Naive thymus-derived CD4-positive, alpha-beta T cell (primary cell): ENCODE results near the gene NRXN3. TPM values are rescaled to one million over a fixed set of nuclear protein-coding genes. Genes with fewer than 3 reads are reported as not detected.

Experiments
- ATAC-seq: fragments of 150-1000 bp; cut with Tn5 transposase; 2 replicates; pipeline ENCODE4 v1.10.0; 2021; ENCODE audit warnings: mild to moderate bottlenecking, moderate library complexity
- CTCF ChIA-PET: fragments of 350-600 bp; sonication (Branson Sonifier 250); formaldehyde crosslinking; loops from one replicate; lab custom pipeline; 2021; ENCODE audit warnings: antibody characterized with exemption; lab: Charles Lee
- POLR2A ChIA-PET: fragments of 350-600 bp; sonication (Branson Sonifier 250); formaldehyde crosslinking; loops from one replicate; lab custom pipeline; 2021; ENCODE audit warnings: antibody characterized with exemption, inconsistent platforms; lab: Charles Lee
- DNase-seq, 9 donors: peaks; one replicate each; pipeline versions ENCODE4 v3.0.0 to v3.0.0-alpha.2; 2020 to 2022; ENCODE audit warnings: mixed read lengths in 1 of 9
- H3K27ac ChIP-seq: one replicate; pipeline ENCODE4 v1.7.0; 2013; ENCODE audit warnings: mild to moderate bottlenecking, low read depth, low read length, moderate library complexity
- H3K27me3 ChIP-seq, 2 donors: one replicate each; pipeline ENCODE4 v1.7.0; 2013; ENCODE audit warnings: low read length in 2 of 2, mild to moderate bottlenecking in 2 of 2, moderate library complexity in 2 of 2; ENCODE audit not compliant: control insufficient read depth in 2 of 2, insufficient read depth in 2 of 2
- H3K36me3 ChIP-seq, 3 experiments: 1 replicate in 2 of 3; 2 replicates in 1 of 3; pipeline ENCODE4 v1.7.0; 2013; ENCODE audit warnings: low read length in 3 of 3, mild to moderate bottlenecking in 3 of 3, moderate library complexity in 1 of 3; ENCODE audit not compliant: insufficient read depth in 3 of 3, control insufficient read depth in 2 of 3
- H3K4me1 ChIP-seq, 2 donors: one replicate each; pipeline ENCODE4 v1.7.0; 2013; ENCODE audit warnings: low read length in 2 of 2, mild to moderate bottlenecking in 2 of 2, moderate library complexity in 1 of 2; ENCODE audit not compliant: control insufficient read depth in 2 of 2, insufficient read depth in 2 of 2
- H3K4me3 ChIP-seq: 2 replicates; pipeline ENCODE4 v1.7.0; 2013; ENCODE audit warnings: mild to moderate bottlenecking, low read length
- H3K9me3 ChIP-seq, 3 experiments: 1 replicate in 2 of 3; 2 replicates in 1 of 3; pipeline ENCODE4 v1.7.0; 2013; ENCODE audit warnings: low read length in 3 of 3; ENCODE audit not compliant: control insufficient read depth in 2 of 3
- H3K27ac Mint-ChIP-seq, 9 donors: one replicate each; pipeline ENCODE4 v1.8.0; 2020 to 2022; ENCODE audit warnings: mixed read lengths in 9 of 9, mild to moderate bottlenecking in 8 of 9, moderate library complexity in 5 of 9, inconsistent platforms in 2 of 9
- H3K27me3 Mint-ChIP-seq, 5 donors: one replicate each; pipeline ENCODE4 v1.8.0; 2021 to 2022; ENCODE audit warnings: mixed read lengths in 5 of 5, mild to moderate bottlenecking in 1 of 5
- H3K36me3 Mint-ChIP-seq, 5 donors: one replicate each; pipeline ENCODE4 v1.8.0; 2020 to 2022; ENCODE audit warnings: mixed read lengths in 5 of 5, mild to moderate bottlenecking in 3 of 5, inconsistent platforms in 1 of 5
- H3K4me1 Mint-ChIP-seq, 7 donors: one replicate each; pipeline ENCODE4 v1.8.0; 2020 to 2022; ENCODE audit warnings: mixed read lengths in 7 of 7, mild to moderate bottlenecking in 3 of 7, inconsistent platforms in 1 of 7
- H3K4me3 Mint-ChIP-seq, 10 donors: one replicate each; pipeline ENCODE4 v1.8.0; 2020 to 2022; ENCODE audit warnings: mild to moderate bottlenecking in 10 of 10, mixed read lengths in 10 of 10, moderate library complexity in 6 of 10, inconsistent platforms in 2 of 10
- H3K9me3 Mint-ChIP-seq, 11 donors: one replicate each; pipeline ENCODE4 v1.8.0; 2020 to 2022; ENCODE audit warnings: mixed read lengths in 11 of 11, mild to moderate bottlenecking in 4 of 11, inconsistent platforms in 1 of 11, moderate library complexity in 1 of 11
- intact Hi-C, 2 donors: fragments of 100-400 bp; cut with micrococcal nuclease; formaldehyde crosslinking; loops; one replicate each; pipeline ENCODE4 v1.15.1; 2023
- polyA plus RNA-seq, 2 donors: library from polyadenylated mRNA; unstranded; fragments of 300-500 nt; fragmentation: Illumina TruSeq; gene quantifications; one replicate each; pipeline ENCODE4 v1.2.3, GENCODE V29; 2021
- total RNA-seq, 6 experiments: library from RNA in 5 of 6; stranded (reverse) in 5 of 6; gene quantifications; 1 replicate in 5 of 6; 2 replicates in 1 of 6; pipeline ENCODE4 v1.2.3 and lab custom pipeline; 2021 to 2026

NRXN3 gene
- total and polyA plus RNA-seq, 7 experiments from 2014 or later = not detected

DNA sequence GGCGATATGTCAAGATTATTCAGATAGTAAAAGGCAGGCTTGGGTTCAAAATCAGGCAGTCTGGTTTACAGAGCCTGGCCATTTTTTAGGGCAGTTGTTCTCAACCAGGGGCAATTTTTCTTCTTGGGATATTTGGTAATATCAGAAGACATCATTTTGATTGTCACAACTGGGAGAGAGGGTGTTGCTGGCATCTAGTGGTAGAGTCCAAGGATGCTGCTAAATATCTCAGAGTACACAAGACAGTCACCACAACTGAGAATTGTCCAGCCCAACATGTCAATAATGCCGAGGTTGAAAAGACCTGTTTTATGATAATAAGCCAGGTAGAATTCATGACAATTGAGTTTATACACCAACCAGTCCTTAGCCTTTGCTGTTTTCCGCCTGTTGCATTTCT lies 733.9 kb downstream of the NRXN3 start:
- no peaks in the 10 kb centered on the region for H3K36me3 ChIP-seq
- H3K27me3 ChIP-seq = no peaks in the 10 kb centered on the region
- peaks cover 0 to 6% (median 3%) of the 10 kb centered on the region in 5 donors for H3K27me3 Mint-ChIP-seq
- H3K9me3 Mint-ChIP-seq = peaks cover 0 to 10% (median 5%) of the 10 kb centered on the region in 11 donors
- no peak overlapping the region for H3K4me3 Mint-ChIP-seq
- no peaks in the 10 kb centered on the region for H3K4me1 Mint-ChIP-seq
- ChIA-PET CTCF (no interaction called here), POLR2A (no interaction called here)
- no peaks in the 10 kb centered on the region for H3K9me3 ChIP-seq
- DNase-seq = no peak
- H3K27ac Mint-ChIP-seq = no peak overlapping the region
- H3K27ac ChIP-seq = no peak overlapping the region
- H3K36me3 Mint-ChIP-seq = peaks cover 0 to 4% (median 0%) of the 10 kb centered on the region in 5 donors
- no peak overlapping the region for H3K4me3 ChIP-seq
- intact Hi-C loops = no loop called here
- no peak for ATAC-seq
- H3K4me1 ChIP-seq = no peaks in the 10 kb centered on the region

DNA sequence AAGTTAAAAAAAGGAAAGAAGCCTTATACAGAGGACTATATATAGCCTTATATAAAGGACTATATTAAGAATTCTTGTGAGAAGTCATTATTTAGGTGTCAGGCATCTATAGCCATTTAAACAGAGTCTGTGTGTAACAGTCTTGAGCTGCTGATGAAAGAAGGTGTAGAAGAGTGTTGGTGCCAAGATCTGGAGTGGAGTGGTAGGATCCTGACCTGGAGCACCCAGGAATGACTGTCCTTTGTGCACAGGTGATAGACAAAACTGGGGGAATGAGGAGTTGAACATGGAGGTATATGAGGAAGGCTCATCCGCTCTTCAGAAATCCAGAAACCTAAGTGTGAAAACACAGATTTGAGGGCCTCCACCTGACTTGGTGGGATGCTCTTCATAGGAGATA lies 747.3 kb downstream of the NRXN3 start:
- Mint-ChIP-seq H3K4me1 (no peaks in the 10 kb centered on the region), H3K36me3 (peaks cover 0 to 7% (median 0%) of the 10 kb centered on the region in 5 donors), H3K27ac (no peak overlapping the region), H3K9me3 (peaks cover 0 to 10% (median 5%) of the 10 kb centered on the region in 11 donors), H3K4me3 (no peak overlapping the region), H3K27me3 (peaks cover 0 to 25% (median 12%) of the 10 kb centered on the region in 5 donors)
- CTCF ChIA-PET = no interaction called here
- H3K27ac ChIP-seq = no peak overlapping the region
- no peaks in the 10 kb centered on the region for H3K9me3 ChIP-seq
- H3K4me1 ChIP-seq = no peaks in the 10 kb centered on the region
- no peak overlapping the region for H3K4me3 ChIP-seq
- no peak for DNase-seq
- ATAC-seq = no peak
- POLR2A ChIA-PET = no interaction called here
- intact Hi-C loops = no loop called here
- no peaks in the 10 kb centered on the region for H3K36me3 ChIP-seq
- no peaks in the 10 kb centered on the region for H3K27me3 ChIP-seq

DNA sequence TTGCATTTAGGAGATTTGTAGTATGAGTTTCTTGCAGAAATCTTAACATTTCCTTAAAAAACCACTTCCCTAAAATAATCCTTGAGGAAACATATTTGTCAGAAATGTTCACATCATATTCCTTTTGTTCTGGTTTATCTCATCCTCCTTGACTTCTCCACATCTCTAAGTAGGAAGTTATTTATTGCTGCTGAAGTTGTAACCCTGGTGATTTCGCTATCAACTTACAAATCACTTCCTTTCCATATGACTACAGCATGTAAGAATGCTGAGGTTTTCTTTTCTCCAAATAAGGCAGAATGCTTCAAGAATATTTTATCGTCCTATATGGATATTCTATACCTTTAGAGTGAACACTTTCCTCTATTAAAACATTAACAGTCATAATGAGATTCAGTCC lies 751.7 kb downstream of the NRXN3 start:
- H3K4me3 ChIP-seq = no peak overlapping the region
- Mint-ChIP-seq H3K4me3 (no peak overlapping the region), H3K36me3 (no peaks in the 10 kb centered on the region), H3K4me1 (peaks cover 0 to 2% (median 0%) of the 10 kb centered on the region in 7 donors), H3K27ac (no peak overlapping the region), H3K27me3 (peaks cover 0 to 3% (median 0%) of the 10 kb centered on the region in 5 donors), H3K9me3 (peaks cover 0 to 7% (median 0%) of the 10 kb centered on the region in 11 donors)
- ATAC-seq (no peak), DNase-seq (no peak)
- ChIA-PET POLR2A (no interaction called here), CTCF (interaction anchor here (0.6 kb wide), 1 partner anchor 12 kb away, joined by 5 read pairs; no protein-coding TSS in a partner anchor)
- intact Hi-C loops = no loop called here
- no peaks in the 10 kb centered on the region for H3K4me1 ChIP-seq
- H3K27me3 ChIP-seq = no peaks in the 10 kb centered on the region
- H3K27ac ChIP-seq = no peak overlapping the region
- no peaks in the 10 kb centered on the region for H3K36me3 ChIP-seq
- no peaks in the 10 kb centered on the region for H3K9me3 ChIP-seq

DNA sequence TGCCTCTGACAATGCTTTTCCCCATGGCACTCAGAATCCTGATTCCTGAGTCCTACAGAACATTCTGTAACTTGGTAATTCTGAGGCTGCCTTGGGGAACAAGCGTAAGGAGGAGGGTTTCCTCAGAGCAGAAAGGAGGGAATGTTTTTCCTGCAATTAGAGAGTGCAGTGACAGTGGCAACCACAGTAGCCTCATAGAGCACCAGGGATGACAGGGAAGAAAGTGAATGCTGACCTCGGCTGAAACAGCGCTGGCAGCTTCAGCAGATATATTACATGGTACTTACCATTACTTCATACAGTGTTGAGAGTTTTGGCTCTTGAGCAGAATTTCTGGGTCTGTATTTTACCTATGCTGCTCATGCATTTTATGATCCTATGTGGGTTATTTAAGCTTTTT lies 757.1 kb downstream of the NRXN3 start:
- H3K4me1 Mint-ChIP-seq = peaks cover 0 to 2% (median 0%) of the 10 kb centered on the region in 7 donors
- Histone ChIP-seq H3K4me1 (no peaks in the 10 kb centered on the region), H3K36me3 (no peaks in the 10 kb centered on the region), H3K27ac (no peak overlapping the region), H3K27me3 (no peaks in the 10 kb centered on the region), H3K9me3 (no peaks in the 10 kb centered on the region), H3K4me3 (no peak overlapping the region)
- ATAC-seq (no peak), DNase-seq (no peak)
- POLR2A ChIA-PET = no interaction called here
- H3K27me3 Mint-ChIP-seq = peaks cover 0 to 17% (median 10%) of the 10 kb centered on the region in 5 donors
- no peak overlapping the region for H3K4me3 Mint-ChIP-seq
- peaks cover 0 to 8% (median 4%) of the 10 kb centered on the region in 11 donors for H3K9me3 Mint-ChIP-seq
- H3K27ac Mint-ChIP-seq = no peak overlapping the region
- intact Hi-C loops = no loop called here
- H3K36me3 Mint-ChIP-seq = no peaks in the 10 kb centered on the region
- CTCF ChIA-PET = no interaction called here

DNA sequence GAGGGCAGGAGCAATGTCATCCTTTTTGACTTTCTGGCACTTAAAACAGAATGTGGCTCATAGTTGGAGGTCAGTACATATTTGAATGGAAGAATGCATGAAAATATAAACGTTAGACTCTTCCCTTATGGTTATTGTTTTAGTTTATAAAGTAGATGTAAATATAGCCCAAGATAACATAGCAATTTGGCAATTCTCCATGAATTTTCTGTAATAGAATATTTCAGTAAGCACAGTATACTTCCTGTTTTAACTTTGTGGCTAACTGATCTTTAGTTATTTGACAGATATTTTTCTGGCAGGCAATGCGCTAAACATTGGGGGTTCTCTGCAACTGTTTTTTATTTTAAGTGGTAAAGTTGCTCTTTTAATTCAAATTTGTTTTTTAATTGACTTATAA lies 763.0 kb downstream of the NRXN3 start:
- POLR2A ChIA-PET = no interaction called here
- no peak overlapping the region for H3K4me3 Mint-ChIP-seq
- Histone ChIP-seq H3K36me3 (no peaks in the 10 kb centered on the region), H3K4me1 (no peaks in the 10 kb centered on the region), H3K27ac (no peak overlapping the region), H3K27me3 (no peaks in the 10 kb centered on the region), H3K9me3 (no peaks in the 10 kb centered on the region), H3K4me3 (no peak overlapping the region)
- H3K27ac Mint-ChIP-seq = no peak overlapping the region
- intact Hi-C loops = no loop called here
- no peak for ATAC-seq
- H3K27me3 Mint-ChIP-seq = peaks cover 0 to 22% (median 12%) of the 10 kb centered on the region in 5 donors
- no peak for DNase-seq
- H3K36me3 Mint-ChIP-seq = no peaks in the 10 kb centered on the region
- H3K9me3 Mint-ChIP-seq = peaks cover 0 to 8% (median 4%) of the 10 kb centered on the region in 11 donors
- H3K4me1 Mint-ChIP-seq = no peaks in the 10 kb centered on the region
- CTCF ChIA-PET = no interaction called here

DNA sequence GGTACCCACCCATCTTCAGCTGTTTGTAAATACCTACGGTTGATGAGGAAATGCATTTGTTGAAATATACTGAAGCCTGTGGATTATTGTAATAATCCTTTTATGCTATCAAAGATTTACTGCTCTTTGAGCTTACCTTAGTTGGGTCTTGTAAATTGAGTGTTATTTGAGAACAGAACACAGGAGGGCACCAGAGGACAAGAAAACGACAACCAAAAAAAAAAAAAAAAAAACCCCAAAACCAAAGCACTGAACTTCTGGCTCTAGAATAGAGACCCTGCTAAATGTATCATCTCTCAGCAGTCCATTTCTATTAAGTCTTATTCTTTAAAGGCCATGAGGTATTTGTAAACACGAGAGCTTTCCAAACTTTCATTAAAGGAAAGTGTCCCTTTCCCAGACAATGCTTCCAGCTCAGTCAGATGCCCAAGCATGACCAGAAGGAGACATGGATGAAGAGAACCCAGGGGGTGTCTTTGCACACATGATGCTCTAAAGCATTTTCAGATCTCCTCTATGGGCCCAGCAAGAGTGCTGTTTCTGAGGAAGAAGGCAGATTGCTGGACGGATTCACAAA lies 763.9 kb downstream of the NRXN3 start:
- no peaks in the 10 kb centered on the region for H3K36me3 ChIP-seq
- no peak overlapping the region for H3K27ac Mint-ChIP-seq
- POLR2A ChIA-PET = no interaction called here
- DNase-seq (no peak), ATAC-seq (no peak)
- H3K27me3 Mint-ChIP-seq = peaks cover 0 to 22% (median 12%) of the 10 kb centered on the region in 5 donors
- H3K4me3 ChIP-seq = no peak overlapping the region
- CTCF ChIA-PET = interaction anchor here (0.7 kb wide), 2 partner anchors 12 to 1590 kb away, joined by 3 to 5 read pairs; no protein-coding TSS in a partner anchor
- intact Hi-C loops = no loop called here
- H3K27me3 ChIP-seq = no peaks in the 10 kb centered on the region
- H3K4me1 ChIP-seq = no peaks in the 10 kb centered on the region
- no peak overlapping the region for H3K27ac ChIP-seq
- no peak overlapping the region for H3K4me3 Mint-ChIP-seq
- H3K9me3 Mint-ChIP-seq = peaks cover 0 to 6% (median under 1%) of the 10 kb centered on the region in 11 donors
- no peaks in the 10 kb centered on the region for H3K4me1 Mint-ChIP-seq
- no peaks in the 10 kb centered on the region for H3K9me3 ChIP-seq
- H3K36me3 Mint-ChIP-seq = no peaks in the 10 kb centered on the region

DNA sequence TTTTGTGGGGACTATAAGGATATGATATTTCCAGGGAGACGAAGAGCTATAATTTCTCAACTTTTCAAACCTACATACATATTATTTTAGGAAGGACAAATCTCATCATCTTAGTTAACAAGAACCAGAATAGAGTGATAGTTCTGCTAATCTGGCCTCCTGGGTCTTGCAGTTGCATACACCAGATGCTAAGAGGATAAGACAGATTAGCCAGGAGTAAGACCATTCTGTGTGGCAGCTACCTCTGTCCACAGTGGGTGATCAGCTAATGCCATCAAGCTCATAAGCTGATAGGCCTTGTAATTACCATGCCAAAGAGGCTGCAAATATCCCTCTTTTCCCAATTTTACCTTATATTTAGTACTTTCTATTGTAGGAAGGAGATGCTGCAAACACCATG lies 776.8 kb downstream of the NRXN3 start:
- H3K36me3 Mint-ChIP-seq = no peaks in the 10 kb centered on the region
- ATAC-seq (no peak), DNase-seq (no peak)
- H3K27ac ChIP-seq = no peak overlapping the region
- H3K36me3 ChIP-seq = no peaks in the 10 kb centered on the region
- H3K4me1 Mint-ChIP-seq = no peaks in the 10 kb centered on the region
- H3K4me1 ChIP-seq = no peaks in the 10 kb centered on the region
- H3K27ac Mint-ChIP-seq = no peak overlapping the region
- H3K27me3 ChIP-seq = no peaks in the 10 kb centered on the region
- H3K4me3 ChIP-seq = no peak overlapping the region
- H3K27me3 Mint-ChIP-seq = peaks cover 0 to 22% (median 12%) of the 10 kb centered on the region in 5 donors
- H3K9me3 ChIP-seq = no peaks in the 10 kb centered on the region
- ChIA-PET CTCF (no interaction called here), POLR2A (no interaction called here)
- H3K9me3 Mint-ChIP-seq = peaks cover 0 to 8% (median 0%) of the 10 kb centered on the region in 11 donors
- H3K4me3 Mint-ChIP-seq = no peak overlapping the region
- intact Hi-C loops = no loop called here
